Left forelimb (tissue), 1 donor: ENCODE measurements around the gene SIAH2.

Source experiments
- DNase-seq: peaks from one replicate; pipeline ENCODE4 v3.0.0-alpha.2; 2018; ENCODE audit warnings: low spot score

The SIAH2 gene

GRCh38 chr3:150775001-150775599, 12.1 kb upstream of the SIAH2 start:
- DNase-seq, result no peak

- DNase-seq, result no peak
Measured at GRCh38 chr3:150773616-150774192, 10.7 kb upstream of the SIAH2 start.

- DNase-seq, result no peak
Measured at GRCh38 chr3:150771600-150771999, 8.6 kb upstream of the SIAH2 start.

- DNase-seq, result no peak
Measured at GRCh38 chr3:150770681-150771080, 7.7 kb upstream of the SIAH2 start.

- no peak for DNase-seq
Measured at GRCh38 chr3:150766742-150767141, 3.8 kb upstream of the SIAH2 start.

- DNase-seq, result no peak
Measured at GRCh38 chr3:150765949-150766720, 3.2 kb upstream of the SIAH2 start.

GRCh38 chr3:150764967-150765366, 2.0 kb upstream of the SIAH2 start:
- DNase-seq, result no peak

- DNase-seq, result no peak
Measured at GRCh38 chr3:150764566-150764965, 1.6 kb upstream of the SIAH2 start.

- no peak for DNase-seq
Measured at GRCh38 chr3:150763841-150764483, 993 bp upstream of the SIAH2 start.

GRCh38 chr3:150762662-150763121, 277 bp downstream of the SIAH2 start:
- DNase-seq, result no peak

- DNase-seq, result peak; percentile 72
Measured at GRCh38 chr3:150761831-150762661, 923 bp downstream of the SIAH2 start.

GRCh38 chr3:150760431-150761200, 2.4 kb downstream of the SIAH2 start:
- DNase-seq, result no peak

GRCh38 chr3:150759947-150760346, 3.0 kb downstream of the SIAH2 start:
- no peak for DNase-seq

GRCh38 chr3:150759319-150759718, 3.6 kb downstream of the SIAH2 start:
- DNase-seq, result no peak

- no peak for DNase-seq
Measured at GRCh38 chr3:150757768-150758167, 5.2 kb downstream of the SIAH2 start.

GRCh38 chr3:150757364-150757763, 5.6 kb downstream of the SIAH2 start:
- no peak for DNase-seq

GRCh38 chr3:150756491-150757059, 6.4 kb downstream of the SIAH2 start:
- no peak for DNase-seq

GRCh38 chr3:150755902-150756301, 7.1 kb downstream of the SIAH2 start:
- no peak for DNase-seq

GRCh38 chr3:150754896-150755295, 8.1 kb downstream of the SIAH2 start:
- DNase-seq, result no peak

GRCh38 chr3:150751781-150752263, 11.1 kb downstream of the SIAH2 start:
- no peak for DNase-seq

GRCh38 chr3:150749255-150749654, 13.7 kb downstream of the SIAH2 start:
- DNase-seq, result no peak
